Measurements from ENCODE around the gene SLC41A2.
"Not testable (repeated sequence)": the region's sequence is repeated elsewhere in the genome, so short reads cannot be mapped to it uniquely, and the experiment has no call there.

Gene SLC41A2

DNA sequence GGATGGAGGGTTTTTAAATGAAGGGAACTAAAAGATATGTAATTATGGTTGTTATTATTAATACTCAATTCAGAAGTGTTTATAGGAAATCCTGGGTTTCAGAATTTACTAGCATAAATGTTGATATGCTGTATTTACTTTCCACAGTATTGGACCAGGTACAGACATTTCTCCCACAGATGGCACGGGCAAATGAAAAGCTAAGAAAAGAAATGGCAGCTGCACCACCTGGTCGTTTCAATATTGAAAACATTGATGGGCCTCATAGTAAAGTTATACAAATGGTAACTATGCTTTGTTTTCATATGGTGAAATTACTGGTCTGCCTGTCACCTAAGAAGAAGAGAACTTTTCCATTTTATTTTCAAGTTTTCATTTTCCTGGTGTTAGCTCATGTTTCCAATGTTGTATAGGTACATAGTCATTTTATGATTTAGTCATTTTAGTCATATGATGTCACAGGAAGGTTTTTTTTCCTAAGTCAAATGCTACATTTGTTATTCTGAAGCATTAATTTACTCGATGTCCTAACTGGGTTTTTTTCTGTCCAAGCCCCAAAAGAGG, 33.6 kb upstream of the SLC41A2 start:
- TF ChIP-seq, protein P1, sequence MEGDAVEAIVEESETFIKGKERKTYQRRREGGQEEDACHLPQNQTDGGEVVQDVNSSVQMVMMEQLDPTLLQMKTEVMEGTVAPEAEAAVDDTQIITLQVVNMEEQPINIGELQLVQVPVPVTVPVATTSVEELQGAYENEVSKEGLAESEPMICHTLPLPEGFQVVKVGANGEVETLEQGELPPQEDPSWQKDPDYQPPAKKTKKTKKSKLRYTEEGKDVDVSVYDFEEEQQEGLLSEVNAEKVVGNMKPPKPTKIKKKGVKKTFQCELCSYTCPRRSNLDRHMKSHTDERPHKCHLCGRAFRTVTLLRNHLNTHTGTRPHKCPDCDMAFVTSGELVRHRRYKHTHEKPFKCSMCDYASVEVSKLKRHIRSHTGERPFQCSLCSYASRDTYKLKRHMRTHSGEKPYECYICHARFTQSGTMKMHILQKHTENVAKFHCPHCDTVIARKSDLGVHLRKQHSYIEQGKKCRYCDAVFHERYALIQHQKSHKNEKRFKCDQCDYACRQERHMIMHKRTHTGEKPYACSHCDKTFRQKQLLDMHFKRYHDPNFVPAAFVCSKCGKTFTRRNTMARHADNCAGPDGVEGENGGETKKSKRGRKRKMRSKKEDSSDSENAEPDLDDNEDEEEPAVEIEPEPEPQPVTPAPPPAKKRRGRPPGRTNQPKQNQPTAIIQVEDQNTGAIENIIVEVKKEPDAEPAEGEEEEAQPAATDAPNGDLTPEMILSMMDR (IDR thresholded peaks at IDR 0.05; ENCODE audit: low read length, missing control alignments) = no peak
- no peak overlapping the region for H3K4me3 ChIP-seq (replicated peaks; ENCODE audit: low read depth, low read length)
- DNase-seq (ENCODE audit: low read depth) = no peak

GRCh38 chr12:104990950-104991349, 32.9 kb upstream of the SLC41A2 start:
- TF ChIP-seq, protein P1 (IDR thresholded peaks at IDR 0.05; ENCODE audit: low read length, missing control alignments) = no peak
- DNase-seq (ENCODE audit: low read depth) = no peak
- no peak overlapping the region for H3K4me3 ChIP-seq (replicated peaks; ENCODE audit: low read depth, low read length)

DNA sequence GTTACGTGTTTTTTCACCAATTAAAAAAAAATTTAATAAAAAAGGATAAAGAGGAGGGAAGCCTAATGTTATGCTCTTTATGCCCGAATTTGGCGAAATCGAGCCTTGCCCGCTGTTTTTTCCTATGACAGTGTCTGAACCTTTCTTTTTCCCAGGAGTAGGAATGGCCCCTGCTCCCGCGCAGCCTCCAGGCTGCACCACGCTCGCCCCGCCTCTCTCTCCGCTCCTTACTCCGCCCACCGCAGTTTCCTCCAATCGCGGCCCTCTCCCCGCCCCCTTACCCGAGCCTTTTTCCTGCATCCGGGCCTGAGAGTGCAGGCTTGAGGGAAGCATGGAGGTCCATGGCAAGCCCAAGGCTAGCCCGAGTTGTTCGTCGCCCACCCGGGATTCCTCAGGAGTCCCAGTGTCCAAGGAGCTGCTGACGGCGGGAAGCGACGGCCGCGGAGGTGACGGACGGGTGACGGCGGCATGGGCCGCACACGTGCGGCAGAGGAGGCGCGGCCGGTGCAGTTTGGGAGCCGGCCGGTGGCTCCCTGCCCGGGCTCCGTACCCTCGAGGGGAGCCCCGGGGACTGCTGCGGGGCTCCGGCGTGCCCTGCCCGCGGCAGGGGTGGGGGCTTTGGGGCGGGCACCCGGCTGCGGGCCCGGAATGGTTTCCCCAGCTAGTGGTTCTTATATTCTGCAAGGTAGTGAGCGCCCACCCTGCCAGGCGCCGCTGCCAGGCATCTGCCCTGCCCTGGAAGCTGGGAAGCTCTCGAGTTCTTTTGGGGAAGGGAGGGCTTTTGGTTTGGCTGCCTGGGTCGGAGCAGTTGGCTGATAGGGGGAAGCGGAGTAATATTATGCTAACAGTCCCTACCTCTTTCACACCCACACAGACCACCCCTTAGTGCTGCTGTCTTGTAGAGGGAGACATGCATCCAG, 28.2 kb upstream of the SLC41A2 start, which contains the start of gene NOPCHAP1:
Gene NOPCHAP1 (plus strand): TSS at position 295 of the 920 bp plus-strand sequence. CDS start 37 bp downstream, at position 332.
- peak within 1 kb of the TSS; percentile 80 for H3K4me3 ChIP-seq (replicated peaks; ENCODE audit: low read depth, low read length)
- TF ChIP-seq, protein P1 (IDR thresholded peaks at IDR 0.05; ENCODE audit: low read length, missing control alignments) = no peak
- DNase-seq (ENCODE audit: low read depth) = peak; percentile 80

DNA sequence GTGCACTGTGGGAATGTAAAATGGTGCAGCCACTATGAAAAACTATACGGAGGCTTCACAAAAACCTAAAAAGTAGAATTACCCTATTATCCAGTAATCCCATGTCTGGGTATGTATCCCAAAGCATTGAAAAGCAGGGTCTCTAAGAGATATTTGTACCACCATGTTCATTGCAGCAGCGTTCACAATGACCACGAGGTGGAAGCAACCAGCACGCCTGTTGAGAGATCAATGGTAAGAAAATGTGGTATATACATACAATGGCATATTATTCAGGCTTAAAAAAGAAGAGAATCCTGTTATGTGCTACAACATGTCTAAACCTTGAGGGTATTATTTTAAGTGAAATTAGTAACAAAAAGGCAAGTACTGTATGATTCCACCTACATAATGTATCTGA, 27.1 kb upstream of the SLC41A2 start:
- TF ChIP-seq, protein P1 (IDR thresholded peaks at IDR 0.05; ENCODE audit: low read length, missing control alignments) = no peak
- no peak overlapping the region for H3K4me3 ChIP-seq (replicated peaks; ENCODE audit: low read depth, low read length)
- DNase-seq (ENCODE audit: low read depth) = no peak

DNA sequence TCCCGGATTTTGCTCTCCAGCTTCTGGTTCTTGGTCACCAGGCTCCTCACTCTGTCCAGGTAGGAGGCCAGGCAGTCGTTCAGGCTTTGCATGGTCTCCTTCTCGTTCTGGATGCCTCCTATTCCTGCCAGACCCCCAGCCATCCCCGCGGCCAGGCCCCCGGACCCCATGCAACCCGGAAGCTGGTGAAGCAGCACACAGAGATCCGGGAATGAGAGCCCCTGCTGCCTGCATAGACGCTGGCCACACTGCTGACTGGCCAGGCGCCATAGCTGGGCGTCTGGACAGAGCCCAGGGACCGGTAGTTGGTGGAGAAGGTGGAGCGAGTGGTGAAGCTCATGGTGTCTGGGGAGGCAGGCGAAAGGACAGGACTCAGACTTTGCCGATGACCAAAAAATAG, 19.6 kb upstream of the SLC41A2 start:
- DNase-seq (ENCODE audit: low read depth) = not testable (repeated sequence)

DNA sequence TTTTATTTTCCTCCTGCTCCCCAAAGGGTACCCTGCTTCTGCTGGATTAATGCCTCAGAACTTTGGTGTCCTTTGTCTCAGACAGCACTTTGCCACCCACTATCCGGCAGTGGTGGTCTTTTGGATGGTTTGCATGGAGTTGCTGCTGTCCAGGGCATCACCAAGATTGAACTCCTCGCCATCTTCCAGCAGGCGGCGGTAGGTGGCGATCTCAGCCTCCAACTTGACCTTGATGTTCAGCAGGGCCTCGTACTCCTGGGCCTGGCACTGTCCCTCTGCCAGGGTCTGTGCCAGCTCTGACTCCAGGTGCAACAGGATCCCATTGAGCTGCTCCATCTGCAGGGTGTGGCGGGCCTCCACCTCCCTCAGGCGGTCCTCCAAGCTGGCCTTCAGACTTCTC, 18.6 kb upstream of the SLC41A2 start:
- DNase-seq (ENCODE audit: low read depth) = no peak
- TF ChIP-seq, protein P1 (IDR thresholded peaks at IDR 0.05; ENCODE audit: low read length, missing control alignments) = no peak
- no peak overlapping the region for H3K4me3 ChIP-seq (replicated peaks; ENCODE audit: low read depth, low read length)

More for the DNA sequence above, 19.6 kb upstream of the SLC41A2 start:
- H3K4me3 ChIP-seq (replicated peaks; ENCODE audit: low read depth, low read length) = not testable (repeated sequence)

GRCh38 chr12:104975587-104976343, 17.7 kb upstream of the SLC41A2 start:
- peak; percentile 42 for DNase-seq (ENCODE audit: low read depth)
- TF ChIP-seq, protein P1 (IDR thresholded peaks at IDR 0.05; ENCODE audit: low read length, missing control alignments) = no peak
- no peak overlapping the region for H3K4me3 ChIP-seq (replicated peaks; ENCODE audit: low read depth, low read length)
